Activated CD4-positive, alpha-beta T cell treated with anti-CD3 and anti-CD28 coated beads, Interleukin-2, Interleukin-4, amounts not matched to agents 100 ng/mL and 50 ng/mL, durations not matched to agents 16 hours and 8 hours (primary cell): Measurements from ENCODE around the gene SMARCA5.
"Not testable (repeated sequence)": the region's sequence is repeated elsewhere in the genome, so short reads cannot be mapped to it uniquely, and the experiment has no call there.

ENCODE experiments used
- DNase-seq: peaks from one replicate; pipeline ENCODE4 v3.0.0-alpha.2; 2020; ENCODE audit warnings: low spot score

SMARCA5 gene, protein sequence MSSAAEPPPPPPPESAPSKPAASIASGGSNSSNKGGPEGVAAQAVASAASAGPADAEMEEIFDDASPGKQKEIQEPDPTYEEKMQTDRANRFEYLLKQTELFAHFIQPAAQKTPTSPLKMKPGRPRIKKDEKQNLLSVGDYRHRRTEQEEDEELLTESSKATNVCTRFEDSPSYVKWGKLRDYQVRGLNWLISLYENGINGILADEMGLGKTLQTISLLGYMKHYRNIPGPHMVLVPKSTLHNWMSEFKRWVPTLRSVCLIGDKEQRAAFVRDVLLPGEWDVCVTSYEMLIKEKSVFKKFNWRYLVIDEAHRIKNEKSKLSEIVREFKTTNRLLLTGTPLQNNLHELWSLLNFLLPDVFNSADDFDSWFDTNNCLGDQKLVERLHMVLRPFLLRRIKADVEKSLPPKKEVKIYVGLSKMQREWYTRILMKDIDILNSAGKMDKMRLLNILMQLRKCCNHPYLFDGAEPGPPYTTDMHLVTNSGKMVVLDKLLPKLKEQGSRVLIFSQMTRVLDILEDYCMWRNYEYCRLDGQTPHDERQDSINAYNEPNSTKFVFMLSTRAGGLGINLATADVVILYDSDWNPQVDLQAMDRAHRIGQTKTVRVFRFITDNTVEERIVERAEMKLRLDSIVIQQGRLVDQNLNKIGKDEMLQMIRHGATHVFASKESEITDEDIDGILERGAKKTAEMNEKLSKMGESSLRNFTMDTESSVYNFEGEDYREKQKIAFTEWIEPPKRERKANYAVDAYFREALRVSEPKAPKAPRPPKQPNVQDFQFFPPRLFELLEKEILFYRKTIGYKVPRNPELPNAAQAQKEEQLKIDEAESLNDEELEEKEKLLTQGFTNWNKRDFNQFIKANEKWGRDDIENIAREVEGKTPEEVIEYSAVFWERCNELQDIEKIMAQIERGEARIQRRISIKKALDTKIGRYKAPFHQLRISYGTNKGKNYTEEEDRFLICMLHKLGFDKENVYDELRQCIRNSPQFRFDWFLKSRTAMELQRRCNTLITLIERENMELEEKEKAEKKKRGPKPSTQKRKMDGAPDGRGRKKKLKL

DNA sequence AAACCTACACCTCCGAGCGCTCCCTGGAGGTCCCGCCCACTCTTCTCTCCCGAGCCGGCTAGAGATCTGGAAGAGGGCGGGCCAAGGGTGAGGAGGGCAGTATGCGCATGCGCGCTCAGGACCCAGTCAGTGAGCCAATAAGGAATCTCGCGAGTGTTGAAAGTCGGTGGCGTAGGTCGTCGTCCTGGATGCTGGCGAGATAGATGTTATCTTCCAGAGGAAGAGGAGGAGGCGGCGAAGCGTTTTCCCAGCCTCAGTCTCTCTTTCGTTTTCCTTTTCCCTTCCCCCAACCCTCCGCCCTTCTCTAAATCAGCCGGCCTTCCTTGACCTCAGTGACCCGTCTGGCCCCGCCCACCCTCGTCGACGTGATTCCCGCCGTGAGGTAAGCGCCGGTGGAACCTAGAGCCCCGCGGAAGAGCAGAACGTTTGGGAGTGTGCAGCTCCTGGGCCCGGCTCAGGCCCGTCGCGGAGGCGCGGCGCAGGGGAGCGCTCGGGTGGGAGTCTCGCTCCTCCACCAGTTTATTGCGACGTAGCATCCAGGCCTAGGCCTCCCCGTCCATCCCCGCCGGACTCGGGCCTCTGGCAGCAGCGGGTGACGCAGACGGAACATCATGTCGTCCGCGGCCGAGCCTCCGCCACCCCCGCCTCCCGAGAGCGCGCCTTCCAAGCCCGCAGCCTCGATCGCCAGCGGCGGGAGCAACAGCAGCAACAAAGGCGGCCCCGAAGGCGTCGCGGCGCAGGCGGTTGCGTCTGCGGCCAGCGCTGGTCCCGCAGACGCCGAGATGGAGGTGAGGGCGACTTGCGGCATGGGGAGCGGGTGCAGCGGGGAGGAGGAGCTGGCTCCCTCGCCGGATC, at the start of gene SMARCA5:
TSS of gene SMARCA5 (plus strand) at position 389 of the 855 bp plus-strand sequence. CDS start at position 612, 223 bp downstream.
- peak; percentile 98 for DNase-seq

DNA sequence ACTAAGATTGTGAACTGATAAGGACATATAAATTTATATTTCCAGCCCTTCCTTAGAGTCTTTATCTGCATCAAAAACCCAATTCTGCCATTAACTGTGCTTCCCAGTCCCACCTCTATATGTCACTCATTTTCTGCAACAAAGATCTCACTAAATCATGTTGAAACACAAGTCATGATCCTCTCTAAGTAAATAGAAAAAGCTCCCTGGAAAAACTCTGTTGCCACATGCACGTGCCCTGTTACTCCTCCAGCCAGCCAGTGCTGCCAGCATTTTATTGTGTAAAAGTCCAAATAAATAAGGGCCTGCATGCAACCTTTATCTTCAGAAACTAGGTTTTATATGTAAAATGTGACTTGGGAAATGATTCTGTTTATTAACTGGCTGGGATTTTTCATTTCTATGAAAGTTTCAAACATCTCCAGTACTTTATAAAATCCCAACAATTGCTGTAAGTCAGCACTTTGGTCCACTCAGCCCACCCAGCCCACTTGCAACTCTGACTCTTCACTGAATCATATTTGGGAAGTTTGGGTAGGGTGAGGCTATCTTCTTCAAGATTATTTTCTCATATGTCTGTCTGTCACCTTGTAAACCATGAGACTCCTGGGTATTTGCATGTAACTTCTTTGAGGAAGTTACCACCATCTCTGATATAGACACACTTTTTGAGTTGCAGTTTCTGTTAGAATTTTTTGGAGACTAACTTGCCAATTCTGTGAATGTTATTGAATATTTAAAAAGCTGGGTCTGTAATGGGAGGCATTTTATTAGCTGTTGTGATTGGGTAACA, 40.0 kb upstream of the SMARCA5 start:
- DNase-seq = no peak

DNA sequence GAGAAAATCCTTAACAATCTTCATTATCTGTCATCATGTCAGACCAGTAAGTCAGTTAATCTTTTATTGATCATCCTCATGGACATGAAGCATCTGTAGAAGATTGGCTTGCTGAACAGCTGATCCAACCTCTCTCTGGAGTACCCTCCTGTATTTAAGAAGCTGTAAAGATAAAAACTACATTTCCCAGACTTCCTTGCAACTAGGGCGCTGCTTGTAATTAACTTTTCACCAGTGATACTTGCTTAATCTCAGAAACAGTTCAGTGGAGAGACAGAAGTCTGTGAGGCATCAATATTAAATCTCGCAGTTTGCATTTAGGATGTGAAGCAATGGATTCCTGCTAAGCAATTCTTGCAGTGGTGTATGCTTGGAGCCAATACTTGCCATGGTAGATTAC, 36.0 kb upstream of the SMARCA5 start:
- DNase-seq = no peak

DNA sequence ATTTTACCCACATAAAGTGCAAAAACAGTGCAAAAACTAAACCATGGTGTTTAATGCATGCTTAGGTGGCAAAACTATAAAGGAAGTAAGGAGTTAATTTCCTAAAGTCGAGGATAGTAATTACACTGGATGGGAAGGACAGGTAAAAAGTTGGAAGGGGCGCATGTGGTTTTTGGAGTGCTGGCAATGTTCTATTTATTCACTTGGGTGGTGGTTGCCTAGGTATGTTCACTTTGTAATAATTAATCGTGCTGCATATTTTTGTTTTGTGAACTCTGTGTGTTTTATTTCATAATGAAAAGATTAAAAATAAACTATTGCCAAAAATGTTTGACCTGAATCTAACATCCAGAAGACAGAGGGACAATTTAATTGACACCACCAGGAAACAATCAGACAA, 32.1 kb upstream of the SMARCA5 start:
- DNase-seq = no peak

DNA sequence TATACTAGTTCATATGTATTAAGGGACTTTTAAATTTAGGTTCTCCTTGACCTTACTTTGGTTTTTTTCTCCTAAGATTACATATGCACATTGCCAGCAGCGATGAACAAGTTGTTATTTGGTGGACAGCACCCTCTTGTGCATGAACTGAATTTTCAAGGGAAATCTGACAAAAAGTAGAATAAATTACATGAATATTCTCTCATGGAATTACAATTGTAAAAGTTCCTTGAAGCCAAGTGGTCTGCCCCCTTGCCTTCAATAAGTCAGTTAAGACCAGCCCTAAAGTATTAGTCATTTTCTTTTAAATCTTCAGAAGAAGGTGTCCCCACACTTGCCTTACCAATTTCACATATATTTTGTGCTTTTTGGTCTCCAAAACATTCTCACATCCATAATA, 30.7 kb upstream of the SMARCA5 start:
- no peak for DNase-seq

DNA sequence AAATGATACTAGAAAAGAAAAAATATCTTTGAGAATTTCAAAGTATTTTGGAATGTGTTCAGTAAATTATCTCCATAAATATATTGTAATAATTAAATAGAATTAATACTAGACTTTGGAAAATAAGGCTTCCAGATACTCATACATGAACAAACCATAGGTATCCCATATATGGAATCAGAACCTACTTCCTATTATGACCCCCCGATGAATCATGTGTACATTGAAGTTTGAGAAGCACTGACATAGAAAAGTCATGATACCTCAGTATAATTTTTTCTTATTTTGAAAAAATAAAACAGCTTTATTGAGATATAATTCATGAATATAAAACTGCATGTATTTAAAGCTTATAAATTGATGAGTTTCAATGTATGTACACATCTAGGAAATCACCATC, 27.2 kb upstream of the SMARCA5 start:
- no peak for DNase-seq

DNA sequence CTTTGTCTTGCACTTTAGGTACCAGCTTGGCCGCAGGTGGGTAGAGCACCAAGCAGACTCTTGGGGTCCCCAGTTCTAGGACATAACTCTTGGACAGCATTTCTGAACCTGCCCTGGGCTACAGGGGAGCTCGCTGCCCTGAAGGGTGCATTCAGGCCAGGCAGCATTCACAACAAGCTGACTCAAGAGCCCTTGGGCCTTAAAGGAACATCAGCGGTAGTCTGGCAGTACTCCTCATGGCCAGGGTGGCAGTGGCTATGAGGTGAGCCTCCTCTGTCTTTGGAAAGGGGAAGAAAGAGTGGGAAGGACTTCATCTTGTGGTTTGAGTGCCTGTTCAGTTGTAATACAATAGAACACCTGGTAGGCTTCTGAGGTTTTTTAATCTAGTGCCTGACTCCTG, 24.8 kb upstream of the SMARCA5 start:
- DNase-seq = no peak

DNA sequence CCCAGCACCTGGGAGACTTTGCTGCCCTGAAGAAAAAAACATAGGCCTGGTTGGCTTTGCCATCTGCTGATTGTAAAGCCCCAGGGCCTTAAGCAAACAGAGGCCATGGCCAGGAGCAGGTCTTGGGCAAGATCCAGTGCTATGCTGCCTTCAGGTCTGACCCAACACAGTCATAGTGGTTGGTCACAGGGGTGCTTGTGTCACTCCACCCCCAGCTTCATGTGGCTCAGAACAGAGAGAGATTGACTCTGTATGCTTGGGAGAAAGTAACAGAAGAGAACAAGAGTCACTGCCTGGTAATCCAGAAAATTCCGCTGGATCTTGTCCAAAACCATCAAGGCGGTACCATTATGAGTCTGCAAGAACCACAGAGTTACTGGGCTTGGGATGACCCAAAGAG, 24.4 kb upstream of the SMARCA5 start:
- no peak for DNase-seq

DNA sequence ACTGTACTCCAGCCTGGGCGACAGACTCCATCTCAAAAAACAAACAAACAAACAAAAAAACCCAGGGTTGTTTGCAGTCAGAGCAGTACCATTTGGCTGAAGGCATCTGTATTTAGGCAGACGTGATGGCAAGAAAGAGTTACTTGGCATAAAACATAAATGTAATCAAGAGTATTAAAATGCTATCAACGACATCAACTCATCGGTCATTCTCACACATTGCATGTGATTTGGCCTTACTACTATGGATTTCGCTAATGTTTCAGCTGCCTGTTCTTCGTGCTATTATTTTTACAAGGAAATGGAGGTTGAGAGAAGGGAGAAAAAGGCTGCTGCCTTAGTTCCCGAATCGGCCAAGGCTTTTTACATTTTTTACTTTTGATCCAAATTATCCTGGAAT, 15.5 kb upstream of the SMARCA5 start:
- no peak for DNase-seq

DNA sequence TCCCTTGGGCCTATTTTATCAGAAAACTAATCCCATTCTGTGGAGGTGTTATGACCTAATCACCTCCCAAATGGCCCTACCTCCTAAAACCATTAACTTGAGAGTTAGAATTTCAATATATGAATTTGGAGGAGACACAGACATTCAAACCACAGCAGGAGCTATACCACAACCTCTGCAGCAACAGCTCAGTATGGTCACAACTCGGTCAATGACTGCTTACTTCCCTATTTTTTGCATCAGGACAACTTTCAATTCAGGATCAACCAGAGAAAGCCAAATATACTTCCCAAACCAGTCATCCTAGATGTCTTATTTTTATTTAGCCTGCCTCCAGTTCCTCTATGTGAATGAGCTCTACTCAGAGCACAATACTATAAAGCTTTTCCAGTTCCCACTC, 11.3 kb upstream of the SMARCA5 start:
- no peak for DNase-seq

DNA sequence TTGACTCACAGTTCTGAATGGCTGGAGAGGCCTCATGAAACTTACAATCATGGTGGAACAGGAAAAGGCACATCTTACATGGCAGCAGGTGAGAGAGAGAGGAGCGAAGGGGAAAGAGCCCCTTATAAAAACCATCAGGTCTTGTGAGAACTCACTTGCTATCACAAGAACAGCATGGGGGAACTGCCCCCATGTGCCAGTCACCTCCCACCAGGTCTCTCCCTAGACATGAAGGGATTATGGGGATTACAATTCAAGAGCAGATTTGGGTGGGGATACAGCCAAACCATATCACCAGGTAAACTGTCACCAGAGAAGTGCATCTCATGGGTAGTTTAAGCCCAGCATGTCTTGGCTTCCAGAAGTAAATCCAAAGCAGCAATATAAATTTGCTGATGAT, 7.5 kb upstream of the SMARCA5 start:
- no peak for DNase-seq

DNA sequence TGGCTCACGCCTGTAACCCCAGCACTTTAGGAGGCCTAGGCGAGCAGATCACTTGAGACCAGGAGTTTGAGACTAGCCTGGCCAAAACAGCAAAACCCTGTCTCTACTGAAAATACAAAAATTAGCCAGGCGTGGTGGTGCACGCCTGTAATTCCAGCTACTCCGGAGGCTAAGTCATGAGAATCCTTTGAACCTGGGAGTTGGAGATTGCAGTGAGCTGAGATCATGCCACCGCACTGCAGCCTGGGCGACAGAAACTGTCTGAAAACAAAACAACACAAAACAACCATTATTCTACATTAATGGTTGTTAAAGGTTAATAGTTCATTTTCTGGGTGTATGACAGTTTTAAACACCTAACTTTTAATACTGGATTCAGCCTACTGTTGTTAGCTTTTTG, 1.6 kb upstream of the SMARCA5 start:
- no peak for DNase-seq

DNA sequence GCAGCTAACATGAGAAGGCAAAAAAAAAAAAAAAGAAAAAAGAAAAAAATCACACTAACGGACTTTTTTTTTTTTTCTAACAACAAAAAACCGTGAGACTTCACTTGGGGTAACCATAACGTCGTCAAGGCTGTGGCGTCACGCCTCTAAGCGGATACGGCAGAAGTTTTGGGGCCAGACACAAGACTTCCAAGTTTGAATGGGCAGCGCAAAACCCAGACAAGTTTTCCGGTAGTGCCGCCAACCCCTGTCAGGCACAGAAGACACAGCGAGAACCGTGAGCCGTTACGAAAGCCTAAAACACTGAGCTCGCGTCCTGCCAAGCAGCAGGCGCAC, 556 bp upstream of the SMARCA5 start:
- DNase-seq = no peak

DNA sequence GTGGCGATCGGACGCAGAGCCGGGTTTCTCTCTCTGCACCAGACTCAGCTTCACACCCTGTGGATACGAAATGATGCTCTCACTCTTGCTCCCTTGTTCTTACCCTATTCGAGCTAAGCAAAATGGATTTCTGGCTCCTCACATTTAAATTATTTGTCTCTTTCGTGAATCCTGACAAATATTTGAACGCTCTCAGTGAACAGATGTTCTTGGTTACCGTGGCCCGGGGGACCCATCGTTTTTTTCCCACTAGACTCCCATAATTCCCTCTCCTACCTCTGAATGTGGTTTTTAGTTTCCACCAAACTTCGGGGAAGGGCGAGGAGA, 630 bp downstream of the SMARCA5 start:
- DNase-seq = no peak

DNA sequence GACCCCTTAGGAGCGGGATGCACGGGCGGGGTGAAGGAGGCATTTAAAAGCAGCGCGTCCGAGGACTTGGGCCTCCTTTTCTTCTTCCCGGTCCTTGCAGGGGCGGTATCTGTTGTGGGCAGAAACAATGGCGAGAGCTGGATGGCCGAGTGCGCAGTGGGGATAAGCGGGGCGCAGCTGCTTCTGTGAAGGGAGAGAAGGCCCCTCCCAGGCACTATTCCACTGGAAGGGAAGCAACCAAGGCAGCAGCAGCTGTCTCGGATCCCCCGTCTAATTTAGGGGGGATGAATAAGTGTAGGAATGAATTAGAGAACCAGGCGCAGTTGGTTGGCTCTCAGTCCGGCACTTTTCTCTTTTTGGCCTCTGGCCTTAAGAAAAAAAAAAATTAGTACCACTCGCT, 995 bp downstream of the SMARCA5 start:
- DNase-seq = peak; percentile 12

DNA sequence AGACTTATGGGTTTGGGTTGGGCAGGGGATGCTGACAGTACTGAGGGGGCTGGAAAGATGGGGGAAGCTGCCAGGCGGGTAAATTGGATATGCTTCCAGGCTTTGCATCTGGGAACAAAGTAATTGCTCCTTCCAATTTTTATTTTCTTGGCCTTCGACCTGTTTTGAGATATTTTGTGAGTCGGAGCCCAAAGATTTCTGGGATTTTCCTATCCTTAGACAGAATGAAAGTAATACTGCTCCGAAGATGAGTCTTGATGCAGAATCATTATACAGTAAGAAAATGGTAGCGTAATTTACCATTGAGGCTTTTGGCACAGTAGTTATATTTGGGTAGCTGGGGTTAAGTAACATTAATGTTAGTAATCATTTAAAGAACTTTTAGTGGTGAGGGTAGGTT, 1.4 kb downstream of the SMARCA5 start:
- peak; percentile 9 for DNase-seq

DNA sequence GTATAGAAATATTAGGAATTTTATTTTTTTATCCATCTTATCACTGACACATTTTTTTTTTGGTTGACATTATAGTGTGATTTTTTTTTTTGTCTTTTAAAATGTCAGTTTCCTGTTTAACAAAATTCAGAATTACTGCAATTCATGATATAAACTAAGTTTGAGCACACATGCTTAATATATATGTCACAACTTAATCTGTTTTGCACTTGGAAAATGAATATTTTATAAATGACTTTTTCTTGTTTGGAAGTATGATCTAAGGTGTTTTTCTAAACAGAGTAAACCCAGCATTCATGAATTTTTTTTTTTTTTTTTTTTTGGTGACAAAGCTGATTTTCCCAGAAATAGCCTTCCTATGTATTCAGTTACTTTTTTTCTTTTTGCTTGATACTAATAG, 2.4 kb downstream of the SMARCA5 start:
- no peak for DNase-seq

DNA sequence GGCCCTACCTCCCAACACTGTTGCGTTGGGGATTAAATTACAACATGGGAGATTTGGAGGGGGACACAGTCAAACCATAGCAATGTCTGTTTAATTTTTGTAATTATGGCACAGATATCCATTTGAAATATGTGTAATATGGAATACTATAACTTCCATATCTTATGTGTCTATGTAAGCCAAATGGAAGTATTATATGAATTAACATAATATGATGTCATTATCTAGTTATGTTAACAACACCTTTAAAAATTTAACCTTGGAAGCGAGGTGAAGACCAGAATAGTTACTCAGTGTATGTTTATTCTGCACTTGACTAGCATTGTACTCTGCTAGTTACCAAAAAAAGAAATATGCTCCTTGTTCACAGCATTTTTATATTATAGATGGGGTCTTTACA, 4.3 kb downstream of the SMARCA5 start:
- DNase-seq = no peak

DNA sequence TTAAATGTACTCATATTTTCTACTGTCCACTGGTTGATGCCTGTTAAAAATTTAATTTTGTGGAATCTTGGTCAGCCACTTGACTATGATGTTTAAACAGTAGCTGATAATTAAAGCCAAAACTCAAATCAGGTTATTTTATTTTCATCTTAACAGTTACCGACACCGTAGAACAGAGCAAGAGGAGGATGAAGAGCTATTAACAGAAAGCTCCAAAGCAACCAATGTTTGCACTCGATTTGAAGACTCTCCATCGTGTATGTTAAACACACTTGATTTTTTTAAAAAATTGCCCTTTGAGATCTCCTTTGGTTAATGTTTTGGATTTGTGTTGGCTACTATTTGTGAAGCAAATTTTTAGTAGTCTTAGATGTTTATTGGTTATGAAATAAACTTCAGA, 10.7 kb downstream of the SMARCA5 start:
- DNase-seq = no peak

DNA sequence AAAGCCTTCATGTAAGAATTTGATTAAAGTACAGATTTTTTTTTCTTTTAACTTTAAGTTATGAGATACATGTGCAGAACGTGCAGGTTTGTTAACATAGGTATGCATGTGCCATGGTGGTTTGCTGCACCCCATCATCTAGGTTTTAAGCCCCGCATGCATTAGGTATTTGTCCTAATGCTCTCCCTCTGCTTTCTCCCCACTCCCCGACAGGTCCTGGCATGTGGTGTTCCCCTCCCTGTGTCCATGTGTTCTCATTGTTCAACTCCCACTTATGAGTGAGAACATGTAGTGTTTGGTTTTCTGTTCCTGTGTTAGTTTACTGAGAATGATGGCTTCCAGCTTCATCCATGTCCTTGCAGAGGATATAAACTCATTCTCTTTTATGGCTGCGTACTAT, 14.5 kb downstream of the SMARCA5 start:
- not testable (repeated sequence) for DNase-seq

DNA sequence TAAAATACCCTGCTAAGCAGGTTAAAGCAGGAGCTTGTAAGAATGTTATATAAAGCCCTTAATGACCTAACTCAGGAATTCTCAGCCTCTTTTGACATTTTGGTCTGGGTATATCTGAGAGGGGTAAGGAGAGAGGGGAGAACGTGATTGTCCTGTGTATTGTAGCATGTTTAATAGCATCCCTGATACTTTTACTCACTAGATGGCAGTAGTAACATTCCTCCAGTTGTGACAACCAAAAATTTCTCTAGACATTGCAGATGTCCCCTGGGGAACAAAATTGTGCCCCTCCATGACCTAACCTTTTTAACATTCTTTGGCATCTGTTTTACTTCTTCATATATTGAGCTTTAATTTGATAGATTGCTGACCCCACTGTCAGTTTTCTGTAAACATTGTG, 17.9 kb downstream of the SMARCA5 start:
- DNase-seq = no peak
